Neural progenitor cell (in vitro differentiated cells): ENCODE measurements around the gene KIF16B. TPM values are rescaled to one million over a fixed set of nuclear protein-coding genes. Genes with fewer than 3 reads are reported as not detected.

ENCODE experiments used
- DNase-seq: peaks from one replicate; pipeline ENCODE4 v3.0.0-alpha.2; 2016; ENCODE audit warnings: low spot score
- H2AFZ ChIP-seq: fragments of 200-600 bp; sonication (generic); replicated peaks from 2 replicates; pipeline ENCODE4 v1.6.1; 2016; ENCODE audit warnings: antibody characterized with exemption
- H3F3A ChIP-seq: fragments of 200-600 bp; sonication (generic); 2 replicates; pipeline ENCODE4 v1.6.1; 2016; ENCODE audit warnings: antibody characterized with exemption, low read depth
- H3K27ac ChIP-seq: fragments of 200-600 bp; sonication (generic); 2 replicates; pipeline ENCODE4 v1.5.1; 2016; ENCODE audit warnings: mild to moderate bottlenecking
- H3K27me3 ChIP-seq: fragments of 200-600 bp; sonication (generic); 2 replicates; pipeline ENCODE4 v1.6.1; 2016; ENCODE audit warnings: mild to moderate bottlenecking, moderate library complexity
- H3K36me3 ChIP-seq: fragments of 200-600 bp; sonication (generic); 2 replicates; pipeline ENCODE4 v1.5.1; 2016
- H3K4me1 ChIP-seq: fragments of 200-600 bp; sonication (generic); 2 replicates; pipeline ENCODE4 v1.6.1; 2016; ENCODE audit warnings: mixed run types
- H3K4me2 ChIP-seq: fragments of 200-600 bp; sonication (generic); 2 replicates; pipeline ENCODE4 v1.6.1; 2016
- H3K4me3 ChIP-seq: fragments of 200-600 bp; sonication (generic); 2 replicates; pipeline ENCODE4 v1.5.1; 2016
- H3K79me2 ChIP-seq: fragments of 200-600 bp; sonication (generic); 2 replicates; pipeline ENCODE4 v1.6.1; 2016; ENCODE audit warnings: low read depth
- H3K9ac ChIP-seq: fragments of 200-600 bp; sonication (generic); 2 replicates; pipeline ENCODE4 v1.6.1; 2016
- H3K9me3 ChIP-seq: fragments of 200-600 bp; sonication (generic); 2 replicates; pipeline ENCODE4 v1.5.1; 2016; ENCODE audit warnings: low read depth
- H4K20me1 ChIP-seq: fragments of 200-600 bp; sonication (generic); 2 replicates; pipeline ENCODE4 v1.6.1; 2016; ENCODE audit warnings: low read depth
- H3K27ac Mint-ChIP-seq: 3 replicates; pipeline ENCODE4 v1.8.0; 2021; ENCODE audit warnings: mixed read lengths
- H3K27me3 Mint-ChIP-seq: 2 replicates; pipeline ENCODE4 v1.8.0; 2022; ENCODE audit warnings: low read depth, mild to moderate bottlenecking, inconsistent platforms, moderate library complexity, mixed read lengths; ENCODE audit not compliant: insufficient read depth
- H3K36me3 Mint-ChIP-seq: 3 replicates; pipeline ENCODE4 v1.8.0; 2021; ENCODE audit warnings: mixed read lengths
- H3K4me1 Mint-ChIP-seq: 3 replicates; pipeline ENCODE4 v1.8.0; 2021; ENCODE audit warnings: mixed read lengths
- H3K4me3 Mint-ChIP-seq: 3 replicates; pipeline ENCODE4 v1.8.0; 2021; ENCODE audit warnings: mild to moderate bottlenecking, moderate library complexity, mixed read lengths
- H3K9me3 Mint-ChIP-seq: 3 replicates; pipeline ENCODE4 v1.8.0; 2020; ENCODE audit warnings: mixed read lengths
- CTCF ChIP-seq: fragments of 200-600 bp; sonication (generic); IDR thresholded peaks from 2 replicates; pipeline ENCODE4 v1.5.1; 2017; ENCODE audit warnings: antibody characterized with exemption, mild to moderate bottlenecking
- EZH2 ChIP-seq: fragments of 200-600 bp; sonication (generic); IDR thresholded peaks from 2 replicates; pipeline ENCODE4 v1.6.1; 2017; ENCODE audit warnings: antibody characterized with exemption, mild to moderate bottlenecking, moderate library complexity
- EZH2phosphoT487 ChIP-seq: fragments of 200-600 bp; sonication (generic); IDR thresholded peaks from 2 replicates; pipeline ENCODE4 v1.6.1; 2017; ENCODE audit warnings: antibody characterized with exemption
- total RNA-seq: library from RNA; depleted of rRNA; stranded (reverse); fragments of >200 nt; gene quantifications from 2 replicates; pipeline ENCODE4 v1.2.3, GENCODE V29; 2015; ENCODE audit warnings: low replicate concordance

KIF16B gene
- total RNA-seq, 1 donor from 2014 or later = 15.5 TPM

- no peaks in the 10 kb centered on the region for H3K36me3 ChIP-seq
- peaks cover 2% of the 10 kb centered on the region for H3K27me3 Mint-ChIP-seq
- H3F3A ChIP-seq = no peaks in the 10 kb centered on the region
- H3K4me2 ChIP-seq = no peak overlapping the region
- TF ChIP-seq CTCF = peak; percentile 5
- no peak for TF ChIP-seq EZH2
- no peaks in the 10 kb centered on the region for H4K20me1 ChIP-seq
- no peaks in the 10 kb centered on the region for H3K4me1 ChIP-seq
- no peak overlapping the region for H3K4me3 Mint-ChIP-seq
- no peak overlapping the region for H3K27ac Mint-ChIP-seq
- no peak overlapping the region for H3K4me3 ChIP-seq
- peaks cover 9% of the 10 kb centered on the region for H3K4me1 Mint-ChIP-seq
- H3K27me3 ChIP-seq = peaks cover 58% of the 10 kb centered on the region
- DNase-seq = no peak
- H3K9me3 Mint-ChIP-seq = peaks cover 16% of the 10 kb centered on the region
- no peak overlapping the region for H2AFZ ChIP-seq
- H3K9ac ChIP-seq = no peak overlapping the region
- H3K36me3 Mint-ChIP-seq = peaks cover 4% of the 10 kb centered on the region
- H3K79me2 ChIP-seq = no peaks in the 10 kb centered on the region
- no peaks in the 10 kb centered on the region for H3K9me3 ChIP-seq
- no peak overlapping the region for H3K27ac ChIP-seq
Observed at GRCh38 chr20:16243470-16243869, 329.8 kb downstream of the KIF16B start.

- Histone ChIP-seq H3K9ac (no peak overlapping the region), H3F3A (peaks cover 11% of the 10 kb centered on the region), H3K4me2 (no peak overlapping the region), H3K27me3 (peaks cover 59% of the 10 kb centered on the region), H3K27ac (no peak overlapping the region), H3K9me3 (no peaks in the 10 kb centered on the region), H3K79me2 (no peaks in the 10 kb centered on the region), H3K36me3 (no peaks in the 10 kb centered on the region), H3K4me3 (no peak overlapping the region), H2AFZ (no peak overlapping the region), H4K20me1 (peaks cover 3% of the 10 kb centered on the region), H3K4me1 (peaks cover 2% of the 10 kb centered on the region)
- Mint-ChIP-seq H3K36me3 (peaks cover 6% of the 10 kb centered on the region), H3K4me1 (peaks cover 18% of the 10 kb centered on the region), H3K27me3 (peaks cover 2% of the 10 kb centered on the region), H3K9me3 (peaks cover 28% of the 10 kb centered on the region), H3K27ac (no peak overlapping the region), H3K4me3 (no peak overlapping the region)
- TF ChIP-seq EZH2phosphoT487 (no peak), CTCF (peak; percentile 5)
- no peak for DNase-seq
Observed at GRCh38 chr20:16241911-16242310, 331.3 kb downstream of the KIF16B start.

GRCh38 chr20:16240355-16240754, 332.9 kb downstream of the KIF16B start:
- no peak overlapping the region for H3K4me2 ChIP-seq
- H3K4me3 ChIP-seq = no peak overlapping the region
- no peaks in the 10 kb centered on the region for H3K36me3 ChIP-seq
- Mint-ChIP-seq H3K36me3 (peaks cover 6% of the 10 kb centered on the region), H3K27me3 (peaks cover 5% of the 10 kb centered on the region), H3K27ac (no peak overlapping the region), H3K9me3 (peaks cover 28% of the 10 kb centered on the region), H3K4me3 (no peak overlapping the region), H3K4me1 (peaks cover 32% of the 10 kb centered on the region)
- TF ChIP-seq EZH2 (no peak), CTCF (no peak), EZH2phosphoT487 (no peak)
- no peak for DNase-seq
- no peaks in the 10 kb centered on the region for H3K9me3 ChIP-seq
- H3K79me2 ChIP-seq = no peaks in the 10 kb centered on the region
- H3K4me1 ChIP-seq = peaks cover 16% of the 10 kb centered on the region
- H4K20me1 ChIP-seq = peaks cover 11% of the 10 kb centered on the region
- no peak overlapping the region for H3K9ac ChIP-seq
- H3K27me3 ChIP-seq = peaks cover 68% of the 10 kb centered on the region
- H3K27ac ChIP-seq = no peak overlapping the region
- H2AFZ ChIP-seq = no peak overlapping the region
- H3F3A ChIP-seq = peaks cover 26% of the 10 kb centered on the region
